Activated CD4-positive, alpha-beta T cell treated with anti-CD3 and anti-CD28 coated beads for 36 hours (primary cell): Measurements from ENCODE around the gene CHERP. TPM values are rescaled to one million over a fixed set of nuclear protein-coding genes. Genes with fewer than 3 reads are reported as not detected.

Experiments
- ATAC-seq: fragments of 200-7000 bp; cut with Tn5 transposase; one replicate; pipeline ENCODE4 v1.10.0; 2021; ENCODE audit warnings: mild to moderate bottlenecking, moderate library complexity
- CTCF ChIA-PET: fragments of 350-600 bp; sonication (Branson Sonifier 250); formaldehyde crosslinking; loops from one replicate; lab custom pipeline; 2021; ENCODE audit warnings: antibody characterized with exemption; lab: Charles Lee
- POLR2A ChIA-PET: fragments of 350-600 bp; sonication (Branson Sonifier 250); formaldehyde crosslinking; loops from one replicate; lab custom pipeline; 2021; ENCODE audit warnings: antibody characterized with exemption, inconsistent platforms; lab: Charles Lee
- DNase-seq: peaks from one replicate; pipeline ENCODE4 v3.0.0-alpha.2; 2020
- H3K27ac Mint-ChIP-seq: one replicate; pipeline ENCODE4 v1.8.0; 2021; ENCODE audit warnings: mixed read lengths
- H3K27me3 Mint-ChIP-seq: one replicate; pipeline ENCODE4 v1.8.0; 2021; ENCODE audit warnings: mixed read lengths
- H3K36me3 Mint-ChIP-seq: one replicate; pipeline ENCODE4 v1.8.0; 2021; ENCODE audit warnings: low read depth, mixed read lengths
- H3K4me1 Mint-ChIP-seq: one replicate; pipeline ENCODE4 v1.8.0; 2021; ENCODE audit warnings: mixed read lengths
- H3K4me3 Mint-ChIP-seq: one replicate; pipeline ENCODE4 v1.8.0; 2021; ENCODE audit warnings: mild to moderate bottlenecking, moderate library complexity, mixed read lengths
- H3K9me3 Mint-ChIP-seq: one replicate; pipeline ENCODE4 v1.8.0; 2021; ENCODE audit warnings: low read depth, mixed read lengths
- intact Hi-C, 2 experiments: fragments of 100-400 bp; cut with DNase I in 1 of 2; cut with micrococcal nuclease in 1 of 2; formaldehyde crosslinking; loops; one replicate each; pipeline versions ENCODE4 v1.14.2 to v1.15.1; 2022 to 2024; cut with DNase I, micrococcal nuclease
- total RNA-seq, 2 experiments: library from RNA; stranded (reverse); gene quantifications; one replicate each; pipeline ENCODE4 v1.2.3, GENCODE V29; 2021

The CHERP gene
- total RNA-seq, 2 experiments from 2014 or later: 57.9 to 64.8 TPM

GRCh38 chr19:16542910-16543472, 754 bp upstream of the CHERP start:
- H3K36me3 Mint-ChIP-seq: peaks cover 37% of the 10 kb centered on the region
- peaks cover 57% of the 10 kb centered on the region for H3K4me1 Mint-ChIP-seq
- intact Hi-C loops: loop anchor here (1.0 to 5.0 kb wide), 12 partner anchors 29 to 764 kb away; partner anchors contain the start of genes C19orf44 (in 2 of the 2), CALR3 (in 2 of the 2), MED26 (in 2 of the 2) and SLC35E1 (in 2 of the 2)
- peak overlapping the region; percentile 98 for H3K4me3 Mint-ChIP-seq
- ATAC-seq (no peak), DNase-seq (peak; percentile 41)
- H3K27me3 Mint-ChIP-seq: no peaks in the 10 kb centered on the region
- ChIA-PET POLR2A (interaction anchor here (0.7 to 2.5 kb wide), 2 partner anchors 29 to 42 kb away, joined by 4 to 9 read pairs; partner anchors contain the start of gene SLC35E1), CTCF (interaction anchor here (0.5 to 0.7 kb wide), 3 partner anchors 29 to 1972 kb away, joined by 3 to 4 read pairs (median 3); partner anchors contain the start of gene SLC35E1)
- H3K9me3 Mint-ChIP-seq: no peaks in the 10 kb centered on the region
- peak overlapping the region; percentile 94 for H3K27ac Mint-ChIP-seq

- peak; percentile 2 for ATAC-seq
- peak overlapping the region; percentile 89 for H3K27ac Mint-ChIP-seq
- no peaks in the 10 kb centered on the region for H3K27me3 Mint-ChIP-seq
- H3K9me3 Mint-ChIP-seq: no peaks in the 10 kb centered on the region
- H3K4me1 Mint-ChIP-seq: peaks cover 62% of the 10 kb centered on the region
- H3K36me3 Mint-ChIP-seq: peaks cover 50% of the 10 kb centered on the region
- POLR2A ChIA-PET: interaction anchor here (0.6 to 2.5 kb wide), 2 partner anchors 43 to 128 kb away, joined by 3 to 9 read pairs; no protein-coding TSS in a partner anchor
- CTCF ChIA-PET: interaction anchor here (0.7 kb wide), 2 partner anchors 25 to 65 kb away, joined by 3 to 4 read pairs; no protein-coding TSS in a partner anchor
- peak overlapping the region; percentile 98 for H3K4me3 Mint-ChIP-seq
- intact Hi-C loops: loop anchor here (1.0 to 5.0 kb wide), 12 partner anchors 31 to 766 kb away; partner anchors contain the start of genes C19orf44 (in 2 of the 2), CALR3 (in 2 of the 2), MED26 (in 2 of the 2) and SLC35E1 (in 2 of the 2)
- no peak for DNase-seq
These were observed 652 bp downstream of the CHERP start for GRCh38 chr19:16541526-16542044.

- no peaks in the 10 kb centered on the region for H3K27me3 Mint-ChIP-seq
- intact Hi-C loops: loop anchor here in 1 of 2 experiments (5.0 kb wide), 2 partner anchors 344 to 766 kb away; partner anchors contain the start of genes AP1M1, DDA1 and MRPL34
These were observed 1.3 kb downstream of the CHERP start for GRCh38 chr19:16540948-16541347.

GRCh38 chr19:16537111-16537510, 5.1 kb downstream of the CHERP start:
- peaks cover 61% of the 10 kb centered on the region for H3K36me3 Mint-ChIP-seq
- intact Hi-C loops: no loop called here

More at GRCh38 chr19:16540948-16541347, 1.3 kb downstream of the CHERP start:
- ChIA-PET POLR2A (no interaction called here), CTCF (interaction anchor here (0.6 kb wide), 1 partner anchor 34 kb away, joined by 3 read pairs; no protein-coding TSS in a partner anchor)
- ATAC-seq: no peak
- H3K4me1 Mint-ChIP-seq: peaks cover 60% of the 10 kb centered on the region
- DNase-seq: no peak
- H3K36me3 Mint-ChIP-seq: peaks cover 56% of the 10 kb centered on the region
- H3K9me3 Mint-ChIP-seq: no peaks in the 10 kb centered on the region
- H3K4me3 Mint-ChIP-seq: peak overlapping the region; percentile 98
- H3K27ac Mint-ChIP-seq: peak overlapping the region; percentile 89

GRCh38 chr19:16536130-16536529, 6.1 kb downstream of the CHERP start:
- intact Hi-C loops: no loop called here
- Mint-ChIP-seq H3K4me1 (peaks cover 36% of the 10 kb centered on the region), H3K27me3 (no peaks in the 10 kb centered on the region), H3K36me3 (peaks cover 65% of the 10 kb centered on the region), H3K27ac (no peak overlapping the region), H3K9me3 (no peaks in the 10 kb centered on the region), H3K4me3 (no peak overlapping the region)
- ATAC-seq (no peak), DNase-seq (no peak)
- POLR2A ChIA-PET: no interaction called here
- CTCF ChIA-PET: no interaction called here

More at GRCh38 chr19:16537111-16537510, 5.1 kb downstream of the CHERP start:
- CTCF ChIA-PET: interaction anchor here (0.6 kb wide), 2 partner anchors 8 to 30 kb away, joined by 3 read pairs; no protein-coding TSS in a partner anchor
- DNase-seq (no peak), ATAC-seq (no peak)
- Mint-ChIP-seq H3K9me3 (no peaks in the 10 kb centered on the region), H3K27me3 (no peaks in the 10 kb centered on the region), H3K4me1 (peaks cover 40% of the 10 kb centered on the region), H3K4me3 (no peak overlapping the region), H3K27ac (no peak overlapping the region)
- POLR2A ChIA-PET: no interaction called here

- Mint-ChIP-seq H3K27ac (no peak overlapping the region), H3K9me3 (no peaks in the 10 kb centered on the region), H3K36me3 (peaks cover 64% of the 10 kb centered on the region), H3K4me3 (no peak overlapping the region), H3K27me3 (no peaks in the 10 kb centered on the region), H3K4me1 (peaks cover 28% of the 10 kb centered on the region)
- POLR2A ChIA-PET: interaction anchor here (0.7 kb wide), 1 partner anchor 52 kb away, joined by 3 read pairs; no protein-coding TSS in a partner anchor
- ATAC-seq: no peak
- CTCF ChIA-PET: interaction anchor here (0.5 kb wide), 1 partner anchor 16 kb away, joined by 3 read pairs; no protein-coding TSS in a partner anchor
- DNase-seq: no peak
- intact Hi-C loops: no loop called here
These were observed 6.9 kb downstream of the CHERP start for GRCh38 chr19:16535381-16535780.

- ATAC-seq: no peak
- ChIA-PET CTCF (no interaction called here), POLR2A (no interaction called here)
- H3K36me3 Mint-ChIP-seq: peaks cover 63% of the 10 kb centered on the region
- H3K27me3 Mint-ChIP-seq: no peaks in the 10 kb centered on the region
- no peak for DNase-seq
- H3K4me1 Mint-ChIP-seq: peaks cover 7% of the 10 kb centered on the region
- intact Hi-C loops: no loop called here
- no peaks in the 10 kb centered on the region for H3K9me3 Mint-ChIP-seq
- no peak overlapping the region for H3K27ac Mint-ChIP-seq
- no peak overlapping the region for H3K4me3 Mint-ChIP-seq
These were observed 9.6 kb downstream of the CHERP start for GRCh38 chr19:16532440-16533234.

- Mint-ChIP-seq H3K36me3 (peaks cover 56% of the 10 kb centered on the region), H3K27me3 (no peaks in the 10 kb centered on the region), H3K4me3 (no peak overlapping the region), H3K27ac (no peak overlapping the region), H3K4me1 (no peaks in the 10 kb centered on the region), H3K9me3 (no peaks in the 10 kb centered on the region)
- CTCF ChIA-PET: no interaction called here
- ATAC-seq (no peak), DNase-seq (no peak)
- POLR2A ChIA-PET: no interaction called here
- intact Hi-C loops: no loop called here
These were observed 10.9 kb downstream of the CHERP start for GRCh38 chr19:16531380-16531669.

GRCh38 chr19:16530540-16531379, 11.5 kb downstream of the CHERP start:
- intact Hi-C loops: no loop called here

GRCh38 chr19:16529466-16530144, 12.6 kb downstream of the CHERP start:
- intact Hi-C loops: loop anchor here in 1 of 2 experiments (5.0 kb wide), 1 partner anchor 193 kb away; no protein-coding TSS in a partner anchor
- H3K27ac Mint-ChIP-seq: no peak overlapping the region
- H3K27me3 Mint-ChIP-seq: no peaks in the 10 kb centered on the region
- ChIA-PET CTCF (no interaction called here), POLR2A (no interaction called here)
- H3K4me3 Mint-ChIP-seq: no peak overlapping the region
- no peaks in the 10 kb centered on the region for H3K9me3 Mint-ChIP-seq
- DNase-seq (no peak), ATAC-seq (no peak)
- H3K36me3 Mint-ChIP-seq: peaks cover 45% of the 10 kb centered on the region
- no peaks in the 10 kb centered on the region for H3K4me1 Mint-ChIP-seq

More at GRCh38 chr19:16530540-16531379, 11.5 kb downstream of the CHERP start:
- Mint-ChIP-seq H3K4me1 (no peaks in the 10 kb centered on the region), H3K27me3 (no peaks in the 10 kb centered on the region), H3K9me3 (no peaks in the 10 kb centered on the region), H3K36me3 (peaks cover 53% of the 10 kb centered on the region), H3K4me3 (no peak overlapping the region), H3K27ac (no peak overlapping the region)
- CTCF ChIA-PET: no interaction called here
- no peak for DNase-seq
- ATAC-seq: no peak
- POLR2A ChIA-PET: no interaction called here
